Activated naive CD8-positive, alpha-beta T cell treated with anti-CD3 and anti-CD28 coated beads for 36 hours (primary cell): ENCODE measurements around the gene GLB1L2. TPM values are rescaled to one million over a fixed set of nuclear protein-coding genes. Genes with fewer than 3 reads are reported as not detected.
"Not testable (repeated sequence)": the region's sequence is repeated elsewhere in the genome, so short reads cannot be mapped to it uniquely, and the experiment has no call there.

Experiments used
- DNase-seq: peaks from one replicate; pipeline ENCODE4 v3.0.0; 2021
- H3K27ac Mint-ChIP-seq: one replicate; pipeline ENCODE4 v1.8.0; 2022; ENCODE audit warnings: mild to moderate bottlenecking, moderate library complexity, mixed read lengths
- H3K27me3 Mint-ChIP-seq: one replicate; pipeline ENCODE4 v1.8.0; 2022; ENCODE audit warnings: mild to moderate bottlenecking, mixed read lengths
- H3K36me3 Mint-ChIP-seq: one replicate; pipeline ENCODE4 v1.8.0; 2021; ENCODE audit warnings: mild to moderate bottlenecking, mixed read lengths
- H3K4me1 Mint-ChIP-seq: one replicate; pipeline ENCODE4 v1.8.0; 2021; ENCODE audit warnings: mixed read lengths
- H3K4me3 Mint-ChIP-seq: one replicate; pipeline ENCODE4 v1.8.0; 2022; ENCODE audit warnings: mild to moderate bottlenecking, moderate library complexity, mixed read lengths
- H3K9me3 Mint-ChIP-seq: one replicate; pipeline ENCODE4 v1.8.0; 2022; ENCODE audit warnings: mixed read lengths
- total RNA-seq, 2 experiments: library from RNA; stranded (reverse); gene quantifications; one replicate each; pipeline ENCODE4 v1.2.3, GENCODE V29; 2021

Gene GLB1L2
- total RNA-seq, 2 experiments from 2014 or later = 9.1 to 9.3 TPM

GRCh38 chr11:134312807-134313206 lies 19.0 kb upstream of the GLB1L2 start:
- Mint-ChIP-seq H3K4me3 (no peak overlapping the region), H3K36me3 (peaks cover 15% of the 10 kb centered on the region), H3K27ac (no peak overlapping the region), H3K4me1 (no peaks in the 10 kb centered on the region), H3K27me3 (no peaks in the 10 kb centered on the region), H3K9me3 (peaks cover 9% of the 10 kb centered on the region)
- DNase-seq = no peak

DNA sequence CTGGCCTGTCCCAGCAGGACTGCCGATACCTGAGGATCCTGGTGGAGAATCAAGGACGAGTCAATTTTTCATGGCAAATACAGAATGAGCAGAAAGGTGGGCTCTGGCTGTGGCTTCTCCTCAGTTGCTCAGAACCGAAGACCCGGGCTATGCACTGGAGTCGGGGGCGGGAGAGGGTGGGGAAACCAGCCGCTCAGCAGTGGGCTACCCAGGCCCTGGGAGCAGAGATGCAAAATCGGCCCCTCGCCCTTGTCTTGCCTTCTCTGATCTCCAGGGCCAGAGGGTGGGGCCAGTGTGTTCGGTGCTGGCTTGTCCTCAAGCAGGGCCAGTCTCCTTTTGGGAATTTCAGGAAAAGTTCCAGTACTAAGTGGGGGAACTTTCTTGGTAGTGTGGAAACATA lies 18.4 kb upstream of the GLB1L2 start:
- H3K27ac Mint-ChIP-seq = no peak overlapping the region
- no peaks in the 10 kb centered on the region for H3K4me1 Mint-ChIP-seq
- no peaks in the 10 kb centered on the region for H3K27me3 Mint-ChIP-seq
- H3K9me3 Mint-ChIP-seq = peaks cover 12% of the 10 kb centered on the region
- H3K36me3 Mint-ChIP-seq = peaks cover 19% of the 10 kb centered on the region
- no peak for DNase-seq
- no peak overlapping the region for H3K4me3 Mint-ChIP-seq

- peaks cover 12% of the 10 kb centered on the region for H3K9me3 Mint-ChIP-seq
- H3K27me3 Mint-ChIP-seq = no peaks in the 10 kb centered on the region
- no peak overlapping the region for H3K4me3 Mint-ChIP-seq
- H3K27ac Mint-ChIP-seq = no peak overlapping the region
- no peak for DNase-seq
- peaks cover 22% of the 10 kb centered on the region for H3K36me3 Mint-ChIP-seq
- H3K4me1 Mint-ChIP-seq = no peaks in the 10 kb centered on the region
Measured at GRCh38 chr11:134313821-134314607, 17.8 kb upstream of the GLB1L2 start.

- no peak overlapping the region for H3K4me3 Mint-ChIP-seq
- H3K36me3 Mint-ChIP-seq = peaks cover 45% of the 10 kb centered on the region
- peaks cover 27% of the 10 kb centered on the region for H3K9me3 Mint-ChIP-seq
- H3K27me3 Mint-ChIP-seq = no peaks in the 10 kb centered on the region
- no peak for DNase-seq
- no peaks in the 10 kb centered on the region for H3K4me1 Mint-ChIP-seq
- H3K27ac Mint-ChIP-seq = no peak overlapping the region
Measured at GRCh38 chr11:134317103-134317502, 14.7 kb upstream of the GLB1L2 start.

DNA sequence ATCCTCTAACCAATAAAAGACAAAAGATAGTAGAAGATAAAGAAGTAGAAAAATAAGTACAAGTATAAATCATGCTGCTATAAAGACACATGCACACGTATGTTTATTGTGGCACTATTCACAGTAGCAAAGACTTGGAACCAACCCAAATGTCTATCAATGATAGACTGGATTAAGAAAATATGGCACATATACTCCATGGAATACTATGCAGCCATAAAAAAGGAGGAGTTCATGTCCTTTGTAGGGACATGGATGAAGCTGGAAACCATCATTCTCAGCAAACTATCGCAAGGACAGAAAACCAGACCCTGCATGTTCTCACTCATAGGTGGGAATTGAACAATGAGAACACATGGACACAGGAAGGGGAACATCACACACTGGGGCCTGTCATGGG lies 10.4 kb upstream of the GLB1L2 start:
- not testable (repeated sequence) for DNase-seq, H3K27me3 Mint-ChIP-seq, H3K4me1 Mint-ChIP-seq, H3K4me3 Mint-ChIP-seq, H3K27ac Mint-ChIP-seq
- H3K9me3 Mint-ChIP-seq = peaks cover 29% of the 10 kb centered on the region
- peaks cover 45% of the 10 kb centered on the region for H3K36me3 Mint-ChIP-seq

DNA sequence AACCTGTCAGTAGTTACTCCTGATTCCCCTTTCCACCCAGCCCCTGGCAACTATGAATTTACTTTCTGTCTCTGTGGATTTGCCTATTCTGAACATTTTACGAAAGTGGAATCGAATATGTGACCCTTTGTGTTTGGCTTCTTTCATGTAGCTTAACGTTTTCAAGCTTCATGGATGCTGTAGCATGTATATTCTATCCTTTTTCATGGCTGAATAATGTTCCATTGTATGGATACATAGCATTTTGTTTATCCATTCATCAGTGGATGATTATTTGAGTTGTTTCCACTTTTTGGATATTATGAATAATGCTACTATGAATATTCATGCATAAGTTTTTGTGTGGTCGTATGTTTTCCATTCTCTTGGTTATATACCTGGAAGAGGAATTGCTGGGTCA lies 9.2 kb upstream of the GLB1L2 start:
- Mint-ChIP-seq H3K4me3 (no peak overlapping the region), H3K4me1 (no peaks in the 10 kb centered on the region), H3K27ac (no peak overlapping the region), H3K36me3 (peaks cover 37% of the 10 kb centered on the region), H3K9me3 (peaks cover 20% of the 10 kb centered on the region), H3K27me3 (no peaks in the 10 kb centered on the region)
- no peak for DNase-seq

DNA sequence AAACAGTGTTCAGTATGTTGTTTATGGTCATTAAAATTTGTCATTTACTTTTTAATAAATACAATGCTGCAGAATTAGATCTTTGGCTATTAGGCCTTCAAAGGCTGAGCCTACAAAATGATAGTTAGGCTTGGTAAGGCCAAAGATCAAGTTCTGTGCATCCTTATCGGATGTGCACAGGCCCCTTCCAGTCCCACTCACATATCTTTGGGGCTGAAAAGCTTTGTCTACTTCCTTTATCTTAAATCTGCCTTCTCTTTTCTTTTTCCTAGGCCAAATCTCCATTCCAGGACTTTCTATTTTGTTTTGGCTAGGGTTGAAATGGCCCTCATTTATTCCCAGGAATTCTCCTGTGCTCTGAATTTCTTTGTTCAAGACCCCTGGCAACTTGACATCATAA lies 3.4 kb upstream of the GLB1L2 start:
- peaks cover 14% of the 10 kb centered on the region for H3K4me1 Mint-ChIP-seq
- H3K36me3 Mint-ChIP-seq = no peaks in the 10 kb centered on the region
- H3K9me3 Mint-ChIP-seq = no peaks in the 10 kb centered on the region
- H3K4me3 Mint-ChIP-seq = no peak overlapping the region
- DNase-seq = no peak
- no peak overlapping the region for H3K27ac Mint-ChIP-seq
- peaks cover 25% of the 10 kb centered on the region for H3K27me3 Mint-ChIP-seq

DNA sequence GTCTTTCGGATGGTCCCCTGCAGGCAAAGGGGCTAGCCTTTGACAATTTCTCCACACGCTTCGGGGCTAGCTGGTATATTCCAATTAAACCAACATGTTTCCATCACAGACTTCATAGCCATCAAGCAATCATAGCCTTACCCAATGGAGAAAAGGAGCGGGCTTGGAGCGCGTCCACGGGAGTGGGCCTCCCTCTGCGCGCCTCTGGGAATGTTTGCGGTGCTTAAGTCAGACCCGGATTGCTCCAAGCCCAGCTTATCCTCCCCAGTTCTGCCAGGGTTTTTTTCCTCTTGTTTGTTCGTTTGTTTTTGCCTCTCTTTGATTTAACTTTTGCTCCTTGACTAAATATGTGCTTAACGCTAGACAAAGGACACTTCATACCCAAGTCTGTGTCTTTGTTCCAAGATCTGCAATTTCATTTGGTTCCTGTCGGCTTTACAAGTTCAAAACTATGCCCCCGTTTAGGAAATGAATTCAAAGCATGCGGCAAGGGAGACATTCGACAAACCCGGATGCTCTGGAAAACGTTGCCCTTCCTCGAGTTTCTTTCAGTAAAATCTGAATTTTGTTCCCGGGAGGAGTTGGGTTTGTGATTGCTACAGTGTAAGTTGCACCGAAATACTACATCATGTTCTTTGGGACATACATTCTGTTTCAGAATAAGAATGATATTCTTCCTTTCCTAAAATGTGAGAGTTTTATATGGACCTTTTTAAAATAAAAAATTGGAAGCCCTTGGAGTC lies 1.0 kb upstream of the GLB1L2 start:
- H3K36me3 Mint-ChIP-seq = no peaks in the 10 kb centered on the region
- no peak overlapping the region for H3K27ac Mint-ChIP-seq
- H3K9me3 Mint-ChIP-seq = no peaks in the 10 kb centered on the region
- peaks cover 16% of the 10 kb centered on the region for H3K4me1 Mint-ChIP-seq
- H3K4me3 Mint-ChIP-seq = peak overlapping the region; percentile 83
- H3K27me3 Mint-ChIP-seq = peaks cover 37% of the 10 kb centered on the region
- no peak for DNase-seq

GRCh38 chr11:134332189-134332631 lies 422 bp downstream of the GLB1L2 start:
- peak; percentile 46 for DNase-seq

GRCh38 chr11:134332782-134333181 lies 994 bp downstream of the GLB1L2 start:
- Mint-ChIP-seq H3K27me3 (peaks cover 37% of the 10 kb centered on the region), H3K9me3 (no peaks in the 10 kb centered on the region), H3K27ac (no peak overlapping the region), H3K36me3 (no peaks in the 10 kb centered on the region), H3K4me1 (peaks cover 16% of the 10 kb centered on the region), H3K4me3 (peak overlapping the region; percentile 69)
- no peak for DNase-seq

More at GRCh38 chr11:134332189-134332631, 422 bp downstream of the GLB1L2 start:
- Mint-ChIP-seq H3K4me3 (peak overlapping the region; percentile 69), H3K9me3 (no peaks in the 10 kb centered on the region), H3K27me3 (peaks cover 37% of the 10 kb centered on the region), H3K4me1 (peaks cover 16% of the 10 kb centered on the region), H3K36me3 (no peaks in the 10 kb centered on the region), H3K27ac (no peak overlapping the region)

- Mint-ChIP-seq H3K27me3 (peaks cover 37% of the 10 kb centered on the region), H3K27ac (no peak overlapping the region), H3K36me3 (no peaks in the 10 kb centered on the region), H3K4me1 (peaks cover 16% of the 10 kb centered on the region), H3K4me3 (no peak overlapping the region), H3K9me3 (no peaks in the 10 kb centered on the region)
- no peak for DNase-seq
Measured at GRCh38 chr11:134333312-134333711, 1.5 kb downstream of the GLB1L2 start.

DNA sequence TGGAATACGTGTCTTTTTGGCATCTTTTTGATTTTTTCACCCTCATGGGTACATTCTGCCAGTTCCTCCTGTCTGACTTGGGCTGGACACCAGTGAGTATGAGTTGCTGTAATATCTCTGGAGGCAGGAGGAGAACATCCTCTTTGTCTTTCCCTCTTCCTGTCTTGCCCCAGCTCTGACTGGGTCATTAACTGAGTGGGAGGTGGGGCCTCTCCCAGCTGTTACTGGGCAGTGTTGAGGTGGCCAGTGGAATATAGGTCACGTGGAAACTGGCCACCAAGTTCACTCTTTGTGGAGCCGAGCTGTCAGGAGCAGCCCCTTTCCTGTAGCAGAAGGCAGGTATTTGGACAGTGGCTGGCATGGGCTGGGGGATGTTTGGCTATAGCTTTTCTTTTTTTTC lies 2.2 kb downstream of the GLB1L2 start:
- DNase-seq = no peak
- Mint-ChIP-seq H3K4me1 (peaks cover 16% of the 10 kb centered on the region), H3K4me3 (no peak overlapping the region), H3K27ac (no peak overlapping the region), H3K9me3 (no peaks in the 10 kb centered on the region), H3K27me3 (peaks cover 37% of the 10 kb centered on the region), H3K36me3 (no peaks in the 10 kb centered on the region)

GRCh38 chr11:134334796-134335571 lies 3.2 kb downstream of the GLB1L2 start:
- no peaks in the 10 kb centered on the region for H3K9me3 Mint-ChIP-seq
- peaks cover 16% of the 10 kb centered on the region for H3K4me1 Mint-ChIP-seq
- H3K4me3 Mint-ChIP-seq = no peak overlapping the region
- peaks cover 37% of the 10 kb centered on the region for H3K27me3 Mint-ChIP-seq
- DNase-seq = no peak
- H3K36me3 Mint-ChIP-seq = no peaks in the 10 kb centered on the region
- no peak overlapping the region for H3K27ac Mint-ChIP-seq

- Mint-ChIP-seq H3K4me3 (no peak overlapping the region), H3K36me3 (no peaks in the 10 kb centered on the region), H3K27me3 (peaks cover 23% of the 10 kb centered on the region), H3K27ac (no peak overlapping the region), H3K4me1 (peaks cover 11% of the 10 kb centered on the region), H3K9me3 (no peaks in the 10 kb centered on the region)
- DNase-seq = no peak
Measured at GRCh38 chr11:134337051-134337450, 5.3 kb downstream of the GLB1L2 start.

DNA sequence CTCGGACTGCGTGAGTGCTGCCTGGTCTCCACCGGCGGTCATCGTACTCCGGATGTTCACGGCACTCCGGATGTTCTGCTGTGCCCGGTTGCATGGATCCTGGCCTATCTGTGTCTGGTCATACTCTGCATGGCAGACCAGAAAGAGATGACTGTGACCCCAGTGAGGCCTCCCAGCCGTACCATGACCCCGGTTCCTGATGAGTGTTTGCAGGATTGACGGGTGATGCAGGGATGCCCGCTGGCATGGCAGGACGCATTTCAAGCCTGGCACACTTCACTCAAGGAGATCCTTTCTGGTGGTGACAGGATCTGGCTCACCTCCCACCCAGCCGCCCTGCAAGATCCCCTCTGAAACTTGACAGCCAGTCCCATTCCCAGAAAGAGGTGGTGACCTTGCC lies 6.3 kb downstream of the GLB1L2 start:
- H3K9me3 Mint-ChIP-seq = no peaks in the 10 kb centered on the region
- peaks cover 5% of the 10 kb centered on the region for H3K4me1 Mint-ChIP-seq
- H3K4me3 Mint-ChIP-seq = no peak overlapping the region
- peaks cover 16% of the 10 kb centered on the region for H3K27me3 Mint-ChIP-seq
- no peak for DNase-seq
- H3K36me3 Mint-ChIP-seq = no peaks in the 10 kb centered on the region
- H3K27ac Mint-ChIP-seq = no peak overlapping the region
